A673 (cell line): Measurements from ENCODE around the gene ACY1.

Experiments used
- CTCF ChIP-seq: fragments of 300-800, 200-600 bp; sonication (generic); conservative IDR thresholded peaks from 2 replicates; pipeline ENCODE4 v1.5.1; 2017; ENCODE audit warnings: low read depth, mild to moderate bottlenecking, antibody characterized with exemption, low read length, moderate library complexity, mixed read lengths
- EZH2 ChIP-seq: fragments of 200-600 bp; sonication (generic); IDR thresholded peaks from 2 replicates; pipeline ENCODE4 v1.6.1; 2017; ENCODE audit warnings: borderline replicate concordance, low read depth, mild to moderate bottlenecking, mixed read lengths, antibody characterized with exemption, low read length; ENCODE audit not compliant: poor library complexity, severe bottlenecking

- TF ChIP-seq CTCF (no peak), EZH2 (no peak)
These were observed 29.2 kb upstream of the ACY1 start for GRCh38 chr3:51954105-51954504.
